GM10266 (cell line): ENCODE measurements around the gene KIF5A.
A peak's percentile ranks its signal among the peaks of the same experiment; 100 is the strongest.

Experiments used
- DNase-seq: peaks from one replicate; pipeline ENCODE4 v3.0.0; 2012; ENCODE audit errors: extremely low spot score
- TF ChIP-seq, protein P1 (sequence below): IDR thresholded peaks from 2 replicates; pipeline ENCODE4 v1.5.1; 2012; ENCODE audit warnings: mild to moderate bottlenecking, low read depth; ENCODE audit not compliant: control insufficient read depth, insufficient read depth; ENCODE audit errors: missing control alignments

The KIF5A gene

DNA sequence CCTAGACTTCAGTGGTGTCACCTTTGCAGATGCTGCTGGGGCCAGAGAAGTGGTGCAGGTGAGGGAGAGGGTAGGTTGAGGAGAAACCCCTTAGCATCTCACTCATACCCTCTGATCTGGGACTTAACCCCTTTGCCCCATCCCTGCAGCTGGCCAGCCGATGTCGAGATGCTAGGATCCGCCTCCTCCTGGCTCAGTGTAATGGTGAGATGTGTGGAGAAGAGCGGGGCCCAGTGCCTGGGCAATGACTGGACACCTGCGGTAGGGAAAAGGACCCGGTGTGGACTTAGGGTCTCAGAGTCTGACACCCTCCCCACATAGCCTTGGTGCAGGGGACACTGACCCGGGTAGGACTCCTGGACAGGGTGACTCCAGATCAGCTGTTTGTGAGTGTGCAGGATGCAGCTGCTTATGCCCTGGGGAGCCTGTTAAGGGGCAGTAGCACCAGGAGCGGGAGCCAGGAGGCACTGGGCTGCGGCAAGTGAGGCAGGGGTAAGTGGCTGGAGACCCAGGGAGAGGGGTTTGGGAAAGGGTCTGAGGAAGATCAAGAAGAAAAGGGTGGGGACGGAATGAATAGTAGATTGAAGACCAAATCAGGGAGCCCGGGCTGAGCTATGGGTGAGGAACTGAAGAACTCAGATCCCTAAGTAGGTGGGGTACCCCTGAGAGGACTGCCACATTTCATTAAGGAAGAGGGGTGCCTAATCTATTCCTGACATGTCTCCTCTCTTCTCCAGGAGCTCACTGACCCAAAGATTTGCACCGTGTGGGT lies 75.6 kb downstream of the KIF5A start:
- DNase-seq: no peak
- TF ChIP-seq, protein P1, sequence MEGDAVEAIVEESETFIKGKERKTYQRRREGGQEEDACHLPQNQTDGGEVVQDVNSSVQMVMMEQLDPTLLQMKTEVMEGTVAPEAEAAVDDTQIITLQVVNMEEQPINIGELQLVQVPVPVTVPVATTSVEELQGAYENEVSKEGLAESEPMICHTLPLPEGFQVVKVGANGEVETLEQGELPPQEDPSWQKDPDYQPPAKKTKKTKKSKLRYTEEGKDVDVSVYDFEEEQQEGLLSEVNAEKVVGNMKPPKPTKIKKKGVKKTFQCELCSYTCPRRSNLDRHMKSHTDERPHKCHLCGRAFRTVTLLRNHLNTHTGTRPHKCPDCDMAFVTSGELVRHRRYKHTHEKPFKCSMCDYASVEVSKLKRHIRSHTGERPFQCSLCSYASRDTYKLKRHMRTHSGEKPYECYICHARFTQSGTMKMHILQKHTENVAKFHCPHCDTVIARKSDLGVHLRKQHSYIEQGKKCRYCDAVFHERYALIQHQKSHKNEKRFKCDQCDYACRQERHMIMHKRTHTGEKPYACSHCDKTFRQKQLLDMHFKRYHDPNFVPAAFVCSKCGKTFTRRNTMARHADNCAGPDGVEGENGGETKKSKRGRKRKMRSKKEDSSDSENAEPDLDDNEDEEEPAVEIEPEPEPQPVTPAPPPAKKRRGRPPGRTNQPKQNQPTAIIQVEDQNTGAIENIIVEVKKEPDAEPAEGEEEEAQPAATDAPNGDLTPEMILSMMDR: no peak

DNA sequence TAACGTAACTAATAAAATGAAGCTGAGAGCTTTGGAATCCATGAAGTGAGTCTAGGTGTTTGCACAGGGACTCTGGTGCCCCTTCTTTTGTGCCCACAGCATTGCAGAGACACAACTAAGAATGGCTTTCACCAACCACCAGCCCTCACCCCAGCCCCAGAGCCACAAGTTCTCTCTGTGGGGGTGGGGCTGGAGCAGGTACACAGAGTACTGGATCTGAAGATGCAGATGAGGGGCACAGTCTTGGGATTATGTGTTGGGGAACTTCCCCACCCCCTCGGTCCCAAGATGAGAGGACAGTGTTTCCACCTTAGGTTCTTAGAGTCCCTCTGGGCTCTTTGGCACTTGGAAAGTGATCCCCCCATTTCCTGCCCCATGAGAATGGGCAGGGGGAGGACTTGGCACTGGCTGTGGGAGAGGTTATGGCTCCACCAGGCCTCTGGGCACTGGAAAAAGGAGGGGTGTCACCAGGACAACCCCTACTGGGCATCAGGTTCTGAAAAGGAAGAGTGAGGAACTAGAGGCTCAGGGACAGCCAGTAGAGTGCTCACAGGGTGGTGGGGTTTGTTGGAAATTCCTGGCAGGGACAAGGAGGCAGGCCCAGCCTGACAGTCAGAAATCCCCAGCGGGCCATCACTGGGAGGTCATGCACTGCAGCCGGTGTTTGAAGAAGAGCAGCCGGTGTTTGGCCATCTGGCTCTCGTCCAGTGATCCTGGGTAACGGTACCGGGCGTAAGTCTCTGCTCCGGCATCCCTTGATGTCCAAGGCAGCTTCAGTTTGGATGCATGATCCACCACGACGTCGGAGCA lies 76.5 kb downstream of the KIF5A start:
- no peak for DNase-seq
- TF ChIP-seq, protein P1: no peak

DNA sequence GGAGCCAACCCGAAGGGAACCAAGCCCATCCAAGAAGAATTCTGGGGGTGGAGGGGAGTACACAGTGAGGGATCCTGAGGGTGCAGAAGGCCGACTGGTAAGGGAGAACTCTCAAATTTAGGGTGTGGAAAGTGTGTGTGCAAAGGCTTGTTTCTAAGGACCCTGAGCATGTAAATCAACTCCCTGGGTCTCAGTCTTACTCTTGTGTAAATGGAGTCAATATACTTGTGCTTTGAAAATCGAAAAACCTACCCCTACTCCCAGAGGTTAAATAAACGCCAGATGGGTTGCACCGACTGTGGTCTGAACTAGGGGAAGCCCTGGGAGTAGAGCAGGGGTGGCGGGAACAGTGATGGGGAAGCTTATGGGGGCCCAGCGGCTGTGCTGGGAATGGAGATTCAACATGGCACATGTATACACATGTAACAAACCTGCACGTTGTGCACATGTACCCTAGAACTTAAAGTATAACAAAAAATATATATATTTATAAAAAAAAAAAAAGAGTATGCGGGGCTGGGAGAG lies 77.1 kb downstream of the KIF5A start:
- no peak for DNase-seq
- TF ChIP-seq, protein P1: no peak

DNA sequence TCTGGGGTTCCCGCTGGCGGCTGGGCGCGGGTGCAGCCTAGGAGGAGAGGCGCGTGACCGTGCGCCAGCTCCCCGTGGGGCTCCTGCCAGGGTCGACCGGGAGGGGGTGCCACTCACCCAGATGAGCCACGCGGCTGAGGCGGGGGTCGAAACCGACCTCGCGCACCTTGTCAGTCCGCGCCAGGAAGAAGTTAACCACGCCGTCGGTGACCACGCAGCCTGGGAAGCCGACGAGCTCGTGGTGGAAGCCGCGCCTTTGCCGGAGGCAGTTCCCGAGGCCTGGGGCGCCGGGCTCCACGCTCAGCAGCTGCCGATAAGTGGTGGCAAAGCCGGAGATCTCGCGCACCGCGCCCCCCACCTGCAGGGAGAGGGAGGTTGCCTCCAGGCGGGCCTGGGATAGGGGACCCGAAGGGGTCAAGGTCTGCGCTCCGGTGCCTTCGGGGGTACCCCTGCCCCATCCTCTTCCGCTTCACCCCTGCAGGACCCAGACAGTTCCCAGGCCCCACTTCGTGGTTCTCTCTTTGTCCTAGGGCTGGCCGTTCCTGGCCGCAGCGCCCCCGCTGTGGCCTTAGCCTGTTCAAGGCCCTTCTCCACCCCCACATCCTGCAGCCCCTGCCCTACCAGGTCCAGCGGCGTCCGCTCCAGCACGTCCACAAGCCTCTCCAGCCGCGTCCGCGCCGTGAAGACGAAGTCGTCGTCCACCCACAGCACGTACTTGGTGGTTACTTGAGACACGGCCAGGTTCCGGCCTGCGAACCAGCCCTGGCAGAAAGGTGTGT lies 77.8 kb downstream of the KIF5A start:
- DNase-seq: no peak
- TF ChIP-seq, protein P1: peak; percentile 37

DNA sequence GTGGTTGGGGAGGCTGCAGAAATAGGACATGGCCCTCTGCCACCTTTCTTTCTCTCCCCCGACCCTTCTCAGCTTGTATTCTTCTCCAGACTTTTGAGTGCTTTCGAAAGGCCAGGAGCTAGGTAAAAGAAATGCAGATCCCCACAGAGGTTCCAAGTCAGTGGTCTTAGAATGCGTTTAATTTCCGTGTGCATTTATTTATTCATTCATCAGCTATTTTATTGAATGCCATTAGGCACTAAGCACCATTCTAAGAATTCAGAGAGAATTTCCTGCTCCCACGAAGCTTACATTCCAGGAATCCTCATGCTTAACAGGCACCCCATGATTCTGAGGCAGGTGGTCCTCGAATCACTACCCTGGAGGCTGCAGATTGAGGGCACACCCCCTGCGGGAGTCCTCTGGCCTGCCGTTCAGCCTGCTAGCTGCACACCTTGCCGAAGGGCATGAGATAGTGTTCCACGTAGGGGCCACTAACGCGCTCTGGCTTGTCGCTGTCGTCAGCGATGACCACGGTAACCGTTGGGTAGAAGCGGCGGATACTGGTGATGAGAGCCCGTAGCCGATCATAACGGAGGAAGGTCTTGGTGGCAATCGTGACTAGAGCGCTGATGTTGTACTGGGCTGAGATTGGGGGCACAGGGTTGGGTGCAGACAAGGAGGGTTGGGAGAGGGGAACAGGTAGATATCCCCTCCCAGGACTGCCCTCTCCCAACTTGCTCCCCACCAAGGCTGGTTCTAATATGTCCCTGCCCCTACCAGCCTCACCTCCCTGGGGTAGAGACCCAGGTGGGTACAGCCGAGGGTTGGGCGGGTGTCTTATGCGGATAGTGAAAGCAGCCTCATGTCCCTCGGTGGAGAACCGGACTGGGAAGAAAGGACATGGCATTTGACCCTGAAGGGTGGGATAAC lies 78.7 kb downstream of the KIF5A start:
- TF ChIP-seq, protein P1: no peak
- DNase-seq: no peak

DNA sequence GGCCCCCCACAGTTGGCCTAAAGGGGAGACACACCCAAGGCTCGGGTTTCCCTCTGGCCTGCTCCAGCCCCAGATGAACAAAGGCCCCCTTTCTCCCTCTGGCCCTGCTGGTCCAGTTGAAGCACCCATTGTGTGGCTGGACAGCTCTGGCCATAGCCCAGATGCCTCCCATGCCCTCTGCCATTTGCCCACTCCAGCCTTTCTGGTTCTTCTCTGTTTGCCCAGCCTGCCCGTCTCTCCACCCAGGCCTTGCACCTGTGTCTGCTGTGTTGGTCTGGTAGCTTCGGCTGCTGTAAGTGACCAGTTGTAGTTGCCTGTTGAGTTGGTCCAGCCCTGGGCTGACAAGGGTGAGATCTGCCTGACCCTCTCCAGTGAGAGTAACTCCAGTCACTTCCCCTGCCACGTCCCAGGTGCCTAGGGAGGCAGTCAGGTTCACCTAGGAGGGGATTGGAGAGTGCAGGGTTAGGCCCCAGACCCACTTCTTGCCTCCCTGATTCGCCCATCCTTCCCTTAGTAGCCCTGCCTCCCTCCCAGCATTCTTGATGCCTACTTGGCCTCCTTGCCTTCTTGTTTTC lies 80.1 kb downstream of the KIF5A start:
- TF ChIP-seq, protein P1: no peak
- DNase-seq: no peak
